Activated CD4-positive, alpha-beta T cell treated with anti-CD3 and anti-CD28 coated beads, Interleukin-2, amount 50 U/mL, for 24 hours (primary cell): Measurements from ENCODE around the gene EXOSC7.

Source experiments
- DNase-seq, 2 donors: peaks; one replicate each; pipeline ENCODE4 v3.0.0-alpha.2; 2020; ENCODE audit warnings: low read depth in 1 of 2, low spot score in 1 of 2

Gene EXOSC7

GRCh38 chr3:44992555-44993470 is 16.8 kb downstream of the EXOSC7 start:
- DNase-seq, result no peak

- no peak for DNase-seq
These were observed 17.6 kb downstream of the EXOSC7 start for GRCh38 chr3:44993471-44994205.

- DNase-seq, result no peak
These were observed 19.2 kb downstream of the EXOSC7 start for GRCh38 chr3:44995142-44995770.

GRCh38 chr3:44996556-44996969 is 20.5 kb downstream of the EXOSC7 start:
- no peak for DNase-seq

GRCh38 chr3:44999782-45000181 is 23.7 kb downstream of the EXOSC7 start:
- no peak for DNase-seq

DNA sequence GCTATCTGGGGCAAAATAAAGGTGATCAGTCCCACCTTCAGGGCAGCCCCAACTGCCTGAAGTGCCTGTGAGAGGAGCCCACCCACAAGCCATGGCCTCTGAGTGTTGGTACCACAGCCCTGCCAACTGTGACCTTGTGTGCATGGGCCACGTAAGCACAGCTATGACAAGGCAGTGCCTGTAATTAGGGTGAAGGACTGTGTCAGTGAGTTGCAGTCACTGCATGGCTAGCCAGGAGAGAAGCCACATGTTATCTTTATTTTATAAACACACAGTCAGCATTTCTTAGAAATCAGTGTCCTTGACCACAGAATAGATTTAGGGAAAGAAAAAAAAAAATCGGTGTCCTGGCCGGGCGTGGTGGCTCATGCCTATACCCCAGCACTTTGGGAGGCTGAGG is 24.8 kb downstream of the EXOSC7 start:
- DNase-seq, result no peak

DNA sequence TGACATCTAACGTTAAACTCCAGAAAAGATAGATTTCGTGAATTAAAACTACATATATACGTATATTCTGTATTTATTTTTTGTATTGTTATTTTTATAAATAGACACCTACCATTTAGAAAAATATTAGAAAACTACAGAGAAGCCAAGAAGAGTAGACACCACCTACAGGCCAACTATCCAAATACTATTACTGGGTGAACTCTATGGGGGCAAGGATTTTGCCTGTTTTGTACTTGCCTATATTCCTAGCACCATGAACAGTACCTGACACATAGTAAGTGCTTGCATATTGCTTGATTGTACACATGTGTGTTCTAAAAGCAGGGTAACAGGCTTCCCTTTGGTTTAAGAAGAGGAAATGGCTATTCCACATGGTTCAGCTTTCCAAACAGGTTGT is 25.7 kb downstream of the EXOSC7 start:
- no peak for DNase-seq

GRCh38 chr3:45002139-45002660 is 26.2 kb downstream of the EXOSC7 start:
- no peak for DNase-seq

DNA sequence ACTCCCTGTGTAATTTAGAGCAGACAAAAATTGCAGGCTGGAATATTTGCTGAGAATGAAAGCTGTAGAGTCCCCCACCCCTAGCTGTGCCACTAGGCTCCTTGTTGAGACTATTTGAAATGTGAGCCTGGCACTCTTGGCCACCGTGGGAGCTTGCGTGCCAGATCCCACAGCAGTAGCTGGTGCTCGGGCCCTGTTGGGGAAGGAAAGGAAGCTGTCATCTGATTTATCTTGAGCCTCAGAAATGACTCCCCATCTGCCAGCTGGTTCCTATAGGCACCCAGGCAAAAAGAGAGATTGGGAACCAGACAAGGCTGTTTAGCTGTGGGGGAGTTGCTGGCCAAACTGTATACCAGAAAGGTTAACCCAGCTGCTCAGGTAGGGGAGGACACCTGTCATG is 26.7 kb downstream of the EXOSC7 start:
- no peak for DNase-seq

GRCh38 chr3:45003406-45003805 is 27.4 kb downstream of the EXOSC7 start:
- no peak for DNase-seq

GRCh38 chr3:45003859-45004258 is 27.8 kb downstream of the EXOSC7 start:
- DNase-seq, result no peak

- no peak for DNase-seq
These were observed 31.0 kb downstream of the EXOSC7 start for GRCh38 chr3:45007091-45007490.

- DNase-seq, result no peak
These were observed 32.1 kb downstream of the EXOSC7 start for GRCh38 chr3:45008117-45008516.

DNA sequence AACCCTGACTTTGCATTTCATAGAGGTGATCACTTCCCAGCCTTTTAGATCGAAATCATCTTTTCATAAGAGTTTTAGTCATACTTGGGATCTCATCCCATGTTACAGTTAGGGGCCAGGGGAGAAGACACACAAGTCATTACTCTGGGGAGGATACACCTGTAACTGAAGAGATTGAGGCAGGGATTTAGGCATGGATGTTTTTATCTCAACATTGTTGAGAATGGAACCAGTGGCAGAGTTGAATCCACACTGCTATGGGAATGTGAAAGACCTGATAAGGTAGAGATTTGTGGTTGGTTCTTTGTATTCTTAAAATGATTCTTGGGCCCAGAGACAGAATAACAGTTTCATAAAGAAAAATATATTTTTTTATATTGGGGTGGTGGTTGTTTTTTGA is 33.8 kb downstream of the EXOSC7 start:
- DNase-seq, result no peak

DNA sequence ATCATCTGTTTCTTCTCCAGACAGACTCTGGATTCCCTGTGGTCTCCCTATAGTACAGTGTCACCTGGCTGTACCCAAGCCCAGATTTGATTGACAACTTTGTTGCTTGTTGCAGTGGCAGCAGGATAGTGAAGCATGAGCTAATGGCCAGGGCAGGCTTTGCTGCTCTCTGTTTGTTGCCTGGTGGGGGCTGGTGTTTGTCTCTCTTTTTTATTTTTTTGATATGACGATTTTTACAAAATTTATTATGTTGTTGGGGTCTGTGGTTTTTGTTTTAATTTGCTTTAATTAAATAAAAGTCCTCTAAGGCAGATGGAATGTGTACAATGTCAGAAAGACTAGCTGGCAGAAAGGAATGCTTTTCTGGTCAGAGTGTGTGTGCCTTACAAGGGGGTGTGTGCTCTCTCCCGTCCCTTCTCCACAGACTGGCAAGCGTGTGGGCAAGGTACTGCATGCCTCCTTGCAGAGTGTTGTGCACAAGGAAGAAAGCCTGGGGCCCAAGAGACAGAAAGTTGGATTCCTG is 34.8 kb downstream of the EXOSC7 start:
- DNase-seq, result no peak

DNA sequence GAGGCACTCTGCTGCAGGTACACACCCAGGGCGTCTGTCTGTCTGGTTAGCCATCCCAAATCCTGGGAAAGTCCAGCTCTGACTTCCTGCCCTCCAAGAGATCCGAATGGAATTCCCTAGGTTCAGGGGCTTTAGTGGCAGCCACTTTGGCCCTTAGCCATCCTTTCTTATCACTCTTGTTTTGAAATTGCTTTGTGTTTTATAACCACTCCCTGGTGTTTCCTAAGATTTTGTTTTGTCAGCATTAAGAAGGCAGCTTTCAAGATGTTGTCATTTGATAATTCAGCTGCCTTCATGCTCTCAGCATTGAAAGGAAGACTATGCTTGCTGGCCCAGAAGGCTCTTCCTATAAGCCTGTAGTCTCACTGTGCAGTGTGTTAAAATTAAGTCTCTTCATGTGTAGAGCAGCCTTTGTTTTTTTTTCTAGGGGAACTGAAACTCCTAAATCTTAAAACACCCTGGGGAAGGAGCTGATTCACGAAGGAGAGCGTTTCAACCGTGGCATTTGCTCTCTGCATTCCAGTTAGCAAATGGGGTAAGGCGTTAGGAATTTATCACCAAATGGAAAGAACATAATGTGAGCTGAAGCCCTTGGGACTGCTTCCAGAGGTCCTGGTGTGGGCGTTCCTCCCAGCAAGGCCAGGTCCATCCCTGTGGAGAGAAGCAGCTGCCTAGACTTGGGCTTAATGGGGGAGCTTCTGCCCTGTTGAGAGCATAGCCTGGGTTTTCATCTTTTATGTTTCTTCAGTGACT is 35.9 kb downstream of the EXOSC7 start:
- no peak for DNase-seq

DNA sequence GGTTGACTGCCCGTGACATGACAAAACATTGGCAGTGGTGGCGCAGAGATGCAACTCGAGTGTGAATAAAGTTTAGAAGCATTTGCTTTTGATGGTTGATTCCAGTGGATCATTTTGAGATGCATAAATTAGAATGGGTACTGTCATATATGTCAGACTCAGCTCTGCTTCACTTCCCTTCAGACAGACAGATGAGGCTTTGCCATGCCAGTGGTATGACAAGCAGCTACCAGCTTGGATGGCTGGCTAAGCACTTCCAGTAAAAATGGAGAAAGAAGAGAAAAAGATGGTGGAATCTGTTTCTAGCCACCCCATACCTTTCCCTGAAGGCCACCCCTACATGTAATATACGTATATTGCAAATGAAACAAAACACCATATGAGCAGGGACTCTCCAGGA is 36.5 kb downstream of the EXOSC7 start:
- no peak for DNase-seq

GRCh38 chr3:45016916-45017315 is 40.9 kb downstream of the EXOSC7 start:
- DNase-seq, result no peak

DNA sequence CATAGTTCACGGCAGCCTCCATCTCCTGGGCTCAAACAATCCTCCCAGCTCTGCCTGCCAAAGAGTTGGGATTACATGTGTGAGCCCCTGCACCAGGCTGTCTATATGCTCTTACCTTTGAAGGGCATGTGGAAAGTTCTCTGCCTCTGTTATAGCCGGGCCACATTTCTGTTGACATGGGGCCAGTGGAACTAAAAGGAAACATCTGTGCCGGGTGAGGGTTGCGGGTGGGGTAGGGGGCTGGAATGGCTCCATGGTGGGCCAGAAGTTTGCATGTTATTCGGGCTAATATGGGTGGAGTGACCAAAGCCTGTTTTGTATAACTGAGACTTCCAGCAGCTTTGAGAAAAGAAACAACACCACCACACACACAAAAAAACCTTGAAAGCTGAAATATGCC is 41.8 kb downstream of the EXOSC7 start:
- DNase-seq, result no peak

DNA sequence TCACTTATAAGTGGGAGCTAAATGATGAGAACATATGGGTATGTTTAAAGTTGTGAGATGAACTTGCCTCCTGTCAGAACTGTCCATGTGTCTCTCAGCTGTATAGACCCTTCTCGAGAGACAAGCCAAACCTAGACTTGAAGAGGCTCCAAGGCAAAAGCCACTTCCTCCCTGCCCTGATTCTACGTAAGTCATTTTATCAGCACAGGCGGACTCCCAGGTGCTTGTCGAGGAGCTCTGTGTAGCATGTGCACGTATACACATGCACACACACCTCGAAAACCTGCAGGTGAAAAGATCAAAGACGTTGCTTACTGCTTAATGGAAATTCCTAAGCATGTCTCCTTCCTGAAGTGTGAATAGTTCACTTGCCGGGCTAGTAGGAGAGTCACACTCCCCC is 44.5 kb downstream of the EXOSC7 start:
- DNase-seq, result no peak
